NOMO-1 (cell line): ENCODE data around the gene HEXIM2.

ENCODE experiments used
- DNase-seq, 2 experiments: peaks; one replicate each; lab custom pipeline; 2025; ENCODE audit not compliant: unreplicated experiment in 2 of 2; lab: John Stamatoyannopoulos, UW

The HEXIM2 gene

GRCh38 chr17:45127548-45128300 lies 34.0 kb upstream of the HEXIM2 start:
- no peak for DNase-seq

- no peak for DNase-seq
These were observed 33.3 kb upstream of the HEXIM2 start for GRCh38 chr17:45128331-45128730.

GRCh38 chr17:45128989-45129388 lies 32.7 kb upstream of the HEXIM2 start:
- DNase-seq, result no peak

- DNase-seq, result no peak
These were observed 32.2 kb upstream of the HEXIM2 start for GRCh38 chr17:45129426-45129939.

GRCh38 chr17:45129940-45130680 lies 31.6 kb upstream of the HEXIM2 start:
- no peak for DNase-seq

GRCh38 chr17:45130681-45131615 lies 30.7 kb upstream of the HEXIM2 start:
- no peak for DNase-seq

- peak in 1 of 2 experiments; percentile 37 for DNase-seq
These were observed 29.9 kb upstream of the HEXIM2 start for GRCh38 chr17:45131616-45132319.

GRCh38 chr17:45132320-45132571 lies 29.4 kb upstream of the HEXIM2 start, which contains the start of gene PLCD3:
Gene PLCD3, minus strand, starts transcription at chr17:45132515. Its CDS starts 105 bp downstream, at chr17:45132410.
- DNase-seq, result no peak

GRCh38 chr17:45132572-45133463 lies 28.9 kb upstream of the HEXIM2 start:
- peak; percentile 73 to 88 for DNase-seq

GRCh38 chr17:45135192-45135977 lies 26.3 kb upstream of the HEXIM2 start, which contains the start of gene ACBD4:
Gene ACBD4, plus strand, starts transcription at chr17:45135687. Its CDS starts 458 bp downstream, at chr17:45136145.
- DNase-seq, result peak; percentile 95 to 98

GRCh38 chr17:45135978-45136791 lies 25.5 kb upstream of the HEXIM2 start:
- no peak for DNase-seq

- DNase-seq, result no peak
These were observed 24.7 kb upstream of the HEXIM2 start for GRCh38 chr17:45136846-45137560.

GRCh38 chr17:45137561-45138305 lies 23.9 kb upstream of the HEXIM2 start:
- no peak for DNase-seq

- DNase-seq, result no peak
These were observed 22.7 kb upstream of the HEXIM2 start for GRCh38 chr17:45138911-45139532.

GRCh38 chr17:45139533-45139920 lies 22.1 kb upstream of the HEXIM2 start:
- DNase-seq, result no peak

GRCh38 chr17:45143094-45143670 lies 18.5 kb upstream of the HEXIM2 start:
- no peak for DNase-seq
